ENCODE data around the gene RPL10. TPM values are rescaled to one million over a fixed set of nuclear protein-coding genes. Genes with fewer than 3 reads are reported as not detected.

The RPL10 gene
- total and polyA plus RNA-seq, 2 of the 13 experiments (the other 11 are each of a cell fraction or from before 2014, with no cell fraction given) = 2,381 to 4,713 TPM

GRCh38 chrX:154374313-154375155 lies 23.6 kb upstream of the RPL10 start, which contains the start of gene FLNA (continued):
- no peak for TF ChIP-seq ZNF503 (CRISPR knock-in tag; IDR thresholded peaks at IDR 0.05)
- TF ChIP-seq GPBP1L1 (CRISPR knock-in tag; IDR thresholded peaks at IDR 0.05) = no peak
- no peak for TF ChIP-seq MAFG (CRISPR knock-in tag; IDR thresholded peaks at IDR 0.05)
- TF ChIP-seq DNMT3B (CRISPR knock-in tag; conservative IDR thresholded peaks at IDR 0.05) = no peak
- TF ChIP-seq IRX3 (CRISPR knock-in tag; IDR thresholded peaks at IDR 0.05; ENCODE audit: borderline replicate concordance, low read depth) = no peak
- no peak for TF ChIP-seq ELF4 (CRISPR knock-in tag; IDR thresholded peaks at IDR 0.05; ENCODE audit: borderline replicate concordance)
- TF ChIP-seq ZNF589 (CRISPR knock-in tag; conservative IDR thresholded peaks at IDR 0.05) = no peak
- TF ChIP-seq ZNF567 (CRISPR knock-in tag; IDR thresholded peaks at IDR 0.05; ENCODE audit: borderline replicate concordance) = no peak
- no peak for TF ChIP-seq PHF5A (CRISPR knock-in tag; IDR thresholded peaks at IDR 0.05; ENCODE audit: low read depth, unreplicated experiment)
- TF ChIP-seq PATZ1 (CRISPR knock-in tag; IDR thresholded peaks at IDR 0.05) = 0 out of 2 replicates have a peak, but pooled peaks have one; percentile 30
- no peak; the same call in 1 of the 2 replicates for TF ChIP-seq ARID4A (CRISPR knock-in tag; IDR thresholded peaks at IDR 0.05; ENCODE audit: borderline replicate concordance)
- TF ChIP-seq MXD1 (CRISPR knock-in tag; IDR thresholded peaks at IDR 0.05) = peak; percentile 31; the same call in 1 of the 2 replicates
- no peak for TF ChIP-seq ZNF180 (CRISPR knock-in tag; IDR thresholded peaks at IDR 0.05; ENCODE audit: borderline replicate concordance, low read depth)
- TF ChIP-seq ZNF841 (CRISPR knock-in tag; IDR thresholded peaks at IDR 0.05; ENCODE audit: borderline replicate concordance) = no peak
- TF ChIP-seq BRF2 (CRISPR knock-in tag; IDR thresholded peaks at IDR 0.05) = no peak
- TF ChIP-seq ZNF333 (CRISPR knock-in tag; IDR thresholded peaks at IDR 0.05; ENCODE audit: borderline replicate concordance) = no peak

All from HepG2 (cell line).